Fibroblast of skin of right biceps (primary cell): ENCODE data around the gene CAPN9.
"Not testable (repeated sequence)": the region's sequence is repeated elsewhere in the genome, so short reads cannot be mapped to it uniquely, and the experiment has no call there.

Experiments used
- DNase-seq: peaks from one replicate; pipeline ENCODE4 v3.0.0-alpha.2; 2013

Gene CAPN9

GRCh38 chr1:230711245-230711644 lies 35.9 kb upstream of the CAPN9 start:
- no peak for DNase-seq

DNA sequence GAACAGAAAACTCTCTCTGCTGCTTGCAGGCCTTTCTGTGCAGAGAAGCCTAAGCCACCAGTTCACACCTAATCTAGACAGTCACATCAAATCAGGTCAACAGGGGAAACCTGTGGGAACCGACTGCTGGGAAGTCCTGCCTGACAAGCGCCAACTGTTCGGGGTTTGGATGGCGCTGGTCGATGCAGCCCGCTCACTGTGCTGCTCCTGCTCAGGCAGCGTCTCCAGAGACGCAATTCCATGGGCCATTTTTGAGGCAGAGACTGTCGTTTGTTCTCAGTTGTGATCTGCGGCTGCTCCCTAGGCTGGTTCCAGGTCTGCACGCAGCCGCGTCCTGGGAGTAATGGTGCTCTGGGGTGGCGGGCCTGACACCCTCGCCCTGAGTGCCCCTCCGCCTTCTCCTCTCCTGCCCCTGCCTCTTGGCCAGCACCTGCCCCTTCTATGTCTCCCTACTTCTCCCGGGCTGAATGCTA lies 34.7 kb upstream of the CAPN9 start:
- no peak for DNase-seq

DNA sequence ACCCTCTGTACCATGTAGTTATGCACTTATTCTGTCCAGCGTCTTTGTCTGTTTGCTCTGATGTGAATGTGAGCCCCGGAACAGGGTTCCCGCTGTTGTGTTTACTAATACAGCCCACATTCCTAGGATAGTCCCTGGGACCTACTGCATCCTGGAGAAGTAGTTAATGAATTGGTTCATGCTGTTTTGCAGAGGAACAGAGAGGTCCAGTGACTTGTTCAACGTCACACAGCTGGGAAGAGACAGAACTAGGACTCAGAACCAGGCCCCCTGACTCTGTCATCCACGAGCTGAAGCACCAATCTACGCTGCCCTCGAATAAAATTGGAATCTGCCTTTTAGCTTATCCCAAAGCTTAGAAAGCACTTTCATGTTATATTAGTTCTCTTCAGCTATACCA lies 34.0 kb upstream of the CAPN9 start:
- DNase-seq = no peak

GRCh38 chr1:230713547-230713914 lies 33.7 kb upstream of the CAPN9 start:
- DNase-seq = no peak

DNA sequence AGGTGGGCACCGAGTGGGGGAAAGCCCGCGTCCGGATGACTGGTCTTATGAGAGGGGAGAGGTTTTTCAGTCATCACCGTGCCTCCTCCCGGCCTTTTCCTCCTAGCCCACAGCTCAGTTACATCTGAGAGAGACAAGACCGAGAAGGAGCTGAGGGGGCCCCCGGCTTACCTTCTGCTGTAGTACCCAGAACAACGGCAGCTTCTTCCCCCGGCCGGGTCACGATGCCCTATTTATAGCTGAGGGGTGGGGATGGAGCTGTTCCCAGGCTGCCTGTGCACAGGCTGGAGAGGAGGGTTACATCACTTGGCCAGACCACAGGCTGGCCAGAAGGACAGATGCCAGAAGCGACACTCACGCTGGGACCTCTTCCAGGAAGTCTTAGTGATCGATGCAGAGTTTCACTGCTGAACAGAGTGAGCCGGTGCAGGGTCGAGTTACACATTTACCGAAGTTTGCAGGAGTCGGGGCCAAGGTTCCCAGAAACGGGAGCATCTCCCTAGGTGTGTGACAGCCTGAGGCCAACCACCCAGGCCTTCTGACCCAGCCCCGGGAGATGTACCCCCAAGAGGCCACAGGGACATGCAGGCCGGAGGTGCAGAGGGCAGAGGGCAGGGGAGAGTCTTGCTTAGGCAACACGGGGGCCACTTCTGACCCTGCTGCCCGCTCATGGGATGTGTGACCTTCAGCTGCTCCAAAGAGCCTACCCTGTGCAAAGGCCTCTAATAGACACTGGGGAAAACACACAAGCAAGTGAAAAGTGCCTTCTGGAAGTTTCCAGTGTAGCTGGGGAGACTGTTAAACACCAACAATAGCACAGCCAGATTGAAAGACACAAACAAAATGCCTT lies 33.0 kb upstream of the CAPN9 start, which contains the start of gene AGT:
AGT (minus strand) TSS at position 208 of the 850 bp plus-strand sequence. CDS start 3,299 bp downstream, outside the sequence.
- peak; percentile 76 for DNase-seq

GRCh38 chr1:230715510-230715909 lies 31.7 kb upstream of the CAPN9 start:
- no peak for DNase-seq

GRCh38 chr1:230716453-230716852 lies 30.7 kb upstream of the CAPN9 start:
- DNase-seq = not testable (repeated sequence)

DNA sequence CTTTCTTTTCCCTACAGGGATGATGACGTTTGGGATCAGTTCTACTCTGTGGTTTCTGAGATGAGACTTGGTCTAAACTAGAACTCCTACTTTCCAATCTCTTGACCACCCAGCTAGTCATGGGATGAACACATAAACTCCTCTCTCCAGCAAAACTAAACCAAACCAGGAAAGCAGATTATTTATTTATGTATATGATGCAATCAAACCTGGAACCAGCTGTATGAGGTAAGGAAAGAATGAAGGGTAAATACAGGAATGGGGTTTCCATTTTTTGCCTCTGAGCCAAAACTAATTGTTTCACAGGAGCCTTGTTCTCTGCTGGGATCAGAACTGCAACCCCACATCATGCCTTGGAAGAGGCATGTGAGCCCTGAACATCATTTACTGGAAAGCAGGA lies 29.9 kb upstream of the CAPN9 start:
- DNase-seq = peak; percentile 19

GRCh38 chr1:230721849-230722522 lies 25.2 kb upstream of the CAPN9 start:
- not testable (repeated sequence) for DNase-seq

DNA sequence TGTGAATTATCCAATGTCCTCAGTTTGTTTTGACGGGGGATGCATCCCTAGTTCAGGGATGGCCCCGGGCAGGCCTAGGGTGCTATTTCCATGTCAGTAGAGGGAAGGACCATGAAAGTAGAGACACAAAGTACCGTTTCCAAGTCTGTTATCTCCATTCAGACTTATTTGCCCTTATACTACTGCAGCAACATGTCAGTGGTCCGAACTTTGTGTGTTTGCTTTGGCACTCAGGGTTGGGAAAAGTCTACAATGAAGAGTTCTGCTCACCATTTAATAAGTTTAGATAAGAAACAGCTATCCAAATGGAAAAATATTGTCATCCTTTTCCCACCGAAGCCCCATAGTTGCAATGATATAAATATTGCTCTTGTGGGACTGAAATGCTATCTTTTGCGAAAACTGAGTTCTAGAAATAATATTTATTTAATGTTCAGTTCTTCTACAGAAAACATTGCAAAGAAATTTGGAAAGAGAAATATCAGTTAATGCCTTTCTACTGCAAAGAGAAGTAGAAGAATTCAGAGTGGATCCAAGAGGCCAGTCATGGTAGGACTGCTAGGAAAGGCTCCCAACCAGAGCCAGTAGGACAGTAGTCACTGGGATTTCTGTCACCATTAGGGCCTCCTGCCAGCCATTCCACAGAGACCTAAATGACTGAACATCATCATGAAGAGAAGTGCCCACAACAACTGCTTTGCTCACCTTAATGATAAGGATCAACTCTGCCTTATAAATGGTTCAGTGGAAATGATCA lies 21.8 kb upstream of the CAPN9 start:
- DNase-seq = no peak

- DNase-seq = peak; percentile 16
Observed at GRCh38 chr1:230728710-230729392, 18.3 kb upstream of the CAPN9 start.

GRCh38 chr1:230730977-230731376 lies 16.2 kb upstream of the CAPN9 start:
- no peak for DNase-seq

- no peak for DNase-seq
Observed at GRCh38 chr1:230735447-230735846, 11.7 kb upstream of the CAPN9 start.

DNA sequence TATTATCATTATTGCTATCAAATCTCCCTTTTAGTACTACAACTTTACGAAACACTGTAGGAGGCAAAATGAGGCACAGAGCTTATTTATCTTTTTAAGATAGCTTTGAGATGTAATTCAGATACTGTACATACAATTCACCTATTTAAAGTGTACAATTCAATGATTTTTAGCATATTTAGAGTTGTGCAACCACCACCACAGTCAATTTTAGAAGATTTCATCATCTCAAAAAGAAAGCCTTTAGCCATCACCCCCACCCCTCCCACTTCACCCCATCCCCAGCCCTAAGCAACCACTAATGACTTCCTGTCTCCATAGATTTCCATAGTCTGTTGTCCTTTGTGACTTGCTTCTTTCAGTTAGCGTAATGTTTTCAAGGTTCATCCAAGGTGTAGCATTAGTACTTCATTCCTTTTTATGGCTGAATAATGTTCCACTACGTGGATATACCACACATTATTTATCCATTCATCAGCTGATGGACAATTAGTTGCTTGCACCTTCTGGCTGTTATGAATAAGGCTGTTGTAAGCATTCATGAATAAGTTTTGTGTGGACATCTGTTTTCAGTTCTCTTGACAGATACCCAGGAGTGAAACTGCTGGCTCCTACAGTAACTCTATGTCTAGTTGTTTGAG lies 9.4 kb upstream of the CAPN9 start:
- no peak for DNase-seq

DNA sequence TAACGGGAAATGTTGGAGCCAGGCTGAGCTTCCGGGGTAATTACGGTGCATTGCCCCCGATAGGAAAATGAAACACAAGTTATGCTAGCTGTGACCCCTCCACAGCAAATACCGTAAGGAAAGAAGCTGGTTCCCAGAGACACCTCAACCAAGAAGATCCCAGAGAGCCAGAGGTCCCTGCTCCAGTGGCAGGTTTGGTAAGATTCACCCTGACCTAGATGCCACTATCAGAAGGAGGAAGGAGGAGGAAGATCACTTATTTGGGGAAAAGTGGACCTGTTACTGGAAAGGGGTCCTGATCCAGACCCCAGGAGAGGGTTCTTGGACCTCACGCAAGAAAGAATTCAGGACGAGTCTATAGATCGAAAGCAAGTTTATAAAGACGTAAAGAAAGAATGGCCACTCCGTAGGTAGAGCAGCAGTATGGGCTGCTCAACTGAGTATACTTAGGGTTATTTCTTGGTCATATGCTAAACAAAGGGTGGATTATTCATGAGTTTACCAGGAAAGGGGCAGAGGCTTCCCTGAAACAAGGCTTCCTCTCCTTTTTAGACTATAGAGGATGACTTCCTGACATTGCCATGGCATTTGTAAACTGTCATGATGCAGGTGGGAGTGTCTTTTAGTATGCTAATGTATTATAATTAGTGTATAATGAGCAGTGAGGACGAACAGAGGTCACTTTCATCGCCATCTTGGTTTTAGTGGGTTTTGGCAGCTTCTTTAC lies 7.5 kb upstream of the CAPN9 start:
- no peak for DNase-seq

GRCh38 chr1:230743899-230744298 lies 3.3 kb upstream of the CAPN9 start:
- DNase-seq = no peak

- DNase-seq = peak; percentile 57
Observed at GRCh38 chr1:230744382-230744781, 2.8 kb upstream of the CAPN9 start.

DNA sequence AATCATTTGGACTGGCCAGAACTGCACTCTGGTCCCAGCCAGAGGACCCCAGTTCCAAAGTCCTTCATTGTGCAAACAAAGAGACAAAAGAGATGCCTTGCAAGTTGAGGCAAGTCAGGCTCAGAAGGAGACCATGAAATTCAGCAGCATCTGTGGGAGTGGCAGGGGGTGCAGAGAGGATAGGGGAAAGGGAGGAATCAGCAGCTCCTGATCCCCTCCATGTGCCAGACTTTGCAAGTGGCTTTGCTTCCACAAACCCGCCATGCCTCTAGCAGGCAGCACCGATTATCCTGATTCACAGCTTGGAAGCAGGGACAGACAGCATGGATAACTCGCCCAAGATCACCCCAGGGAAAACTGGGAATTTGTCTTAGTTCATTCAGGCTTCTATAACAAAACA lies 2.1 kb upstream of the CAPN9 start:
- no peak for DNase-seq

- DNase-seq = no peak
Observed at GRCh38 chr1:230746617-230747016, 571 bp upstream of the CAPN9 start.

GRCh38 chr1:230747890-230748800 lies 957 bp downstream of the CAPN9 start:
- no peak for DNase-seq
